Measurements from ENCODE around the gene ATP5F1D. TPM values are rescaled to one million over a fixed set of nuclear protein-coding genes. Genes with fewer than 3 reads are reported as not detected.

ATP5F1D gene
- total RNA-seq, 2 donors from 2014 or later = 163 to 215 TPM

DNA sequence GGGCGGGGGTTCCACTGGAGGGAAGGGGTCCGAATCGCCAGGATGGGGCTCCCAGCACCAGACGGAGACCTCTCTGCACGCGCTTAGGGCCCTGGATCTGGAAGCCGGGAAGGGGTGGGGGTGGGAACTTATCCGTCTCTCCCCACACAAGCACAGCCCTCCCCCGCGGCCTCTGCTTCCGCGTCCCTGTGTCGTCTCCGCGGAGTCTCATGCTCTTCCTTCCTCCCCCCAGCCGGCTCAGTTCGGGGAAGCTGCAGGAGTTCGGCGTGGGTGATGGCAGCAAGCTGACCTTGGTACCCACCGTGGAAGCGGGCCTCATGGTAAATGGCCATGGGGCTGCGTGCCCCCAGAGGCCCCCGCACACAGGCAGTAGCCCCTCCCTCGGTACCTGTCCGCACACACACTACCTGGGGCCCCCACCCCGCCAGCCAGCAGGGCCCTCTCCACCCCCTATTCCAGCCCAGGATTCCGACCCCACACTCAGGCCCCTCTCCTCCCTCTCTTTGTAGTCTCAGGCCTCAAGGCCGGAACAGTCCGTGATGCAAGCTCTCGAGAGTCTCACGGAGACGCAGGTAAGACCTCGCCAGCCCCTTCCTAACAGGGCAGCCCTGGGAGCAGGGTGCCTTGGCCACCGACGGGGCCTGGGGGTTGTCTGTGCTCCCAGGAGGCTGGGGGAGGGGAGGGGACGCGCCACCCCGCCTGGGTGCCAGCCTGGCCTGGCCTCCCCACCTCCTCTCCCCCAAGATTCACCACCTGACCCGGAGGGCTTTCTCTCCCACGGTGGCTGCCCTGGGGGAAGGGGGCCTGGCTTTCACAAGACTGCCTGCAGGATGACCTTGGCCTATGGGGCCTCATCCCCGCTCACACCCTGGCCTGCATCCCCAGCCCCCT is 10.0 kb downstream of the ATP5F1D start:
- no peaks in the 10 kb centered on the region for H3K9me3 Mint-ChIP-seq
- ATAC-seq (no peak), DNase-seq (ENCODE audit: low spot score) (peak; percentile 82)
- no peaks in the 10 kb centered on the region for H3K27me3 Mint-ChIP-seq
- peak overlapping the region; percentile 80 to 92 for H3K27ac Mint-ChIP-seq
- peaks cover 4 to 16% of the 10 kb centered on the region in 2 donors for H3K4me1 Mint-ChIP-seq (ENCODE audit: low read depth in 2 of 2)
- H3K4me3 Mint-ChIP-seq = peak overlapping the region; percentile 84
- H3K36me3 Mint-ChIP-seq = no peaks in the 10 kb centered on the region

DNA sequence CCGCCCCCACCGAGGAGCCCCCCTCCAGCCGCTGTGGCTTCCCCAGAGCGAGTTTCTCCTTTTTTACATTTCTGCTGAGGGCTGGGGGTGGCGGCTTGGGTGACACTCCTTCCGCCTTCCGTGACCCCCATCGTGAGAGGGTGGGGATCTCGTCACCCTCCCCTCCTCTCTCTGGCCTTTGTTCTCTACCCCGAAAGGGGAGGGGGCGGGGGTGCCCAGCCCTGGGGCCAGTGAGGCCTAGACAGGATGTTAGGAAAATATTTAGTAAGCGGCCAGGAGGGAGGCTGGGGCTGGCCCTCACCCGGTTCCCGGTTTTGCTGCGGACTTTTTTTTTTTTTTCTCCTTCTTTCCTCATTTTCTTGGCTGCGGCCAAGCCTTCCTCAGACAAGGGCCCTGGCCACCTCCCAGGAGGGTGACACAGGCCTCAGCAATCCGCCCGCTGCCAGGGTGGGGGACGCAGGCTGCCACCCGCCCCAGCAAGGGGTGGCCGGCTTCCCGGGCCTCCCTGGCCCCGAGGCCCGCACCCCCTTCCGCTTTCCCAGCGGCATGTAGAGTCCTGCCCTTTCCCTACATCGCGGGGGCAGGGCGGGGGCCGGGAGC is 10.8 kb downstream of the ATP5F1D start:
- ATAC-seq = peak in 1 of 2 donors; percentile 1
- DNase-seq (ENCODE audit: low spot score) = no peak
- H3K9me3 Mint-ChIP-seq = no peaks in the 10 kb centered on the region

GRCh38 chr19:1252821-1253513 is 11.4 kb downstream of the ATP5F1D start:
- peak overlapping the region; percentile 84 for H3K4me3 Mint-ChIP-seq
- DNase-seq (ENCODE audit: low spot score) (peak; percentile 87), ATAC-seq (peak; percentile 34 to 44)
- H3K27me3 Mint-ChIP-seq = no peaks in the 10 kb centered on the region
- no peaks in the 10 kb centered on the region for H3K36me3 Mint-ChIP-seq
- peaks cover 9 to 23% of the 10 kb centered on the region in 2 donors for H3K4me1 Mint-ChIP-seq (ENCODE audit: low read depth in 2 of 2)
- H3K27ac Mint-ChIP-seq = peak overlapping the region; percentile 89 to 91
- no peaks in the 10 kb centered on the region for H3K9me3 Mint-ChIP-seq

More for the DNA sequence above, 10.8 kb downstream of the ATP5F1D start:
- Mint-ChIP-seq H3K4me1 (ENCODE audit: low read depth in 2 of 2) (peaks cover 4 to 17% of the 10 kb centered on the region in 2 donors), H3K36me3 (no peaks in the 10 kb centered on the region), H3K4me3 (peak overlapping the region; percentile 84), H3K27me3 (no peaks in the 10 kb centered on the region), H3K27ac (peak overlapping the region; percentile 80 to 92)

GRCh38 chr19:1253514-1254080 is 12.0 kb downstream of the ATP5F1D start:
- Mint-ChIP-seq H3K36me3 (no peaks in the 10 kb centered on the region), H3K27me3 (no peaks in the 10 kb centered on the region), H3K4me3 (peak overlapping the region; percentile 79), H3K9me3 (no peaks in the 10 kb centered on the region), H3K4me1 (ENCODE audit: low read depth in 2 of 2) (peaks cover 9 to 25% of the 10 kb centered on the region in 2 donors), H3K27ac (peak overlapping the region; percentile 89 to 91)
- ATAC-seq = no peak
- DNase-seq (ENCODE audit: low spot score) = no peak

- DNase-seq (ENCODE audit: low spot score) (no peak), ATAC-seq (no peak)
- Mint-ChIP-seq H3K36me3 (no peaks in the 10 kb centered on the region), H3K9me3 (no peaks in the 10 kb centered on the region), H3K27ac (no peak overlapping the region), H3K4me3 (peak overlapping the region; percentile 49), H3K27me3 (no peaks in the 10 kb centered on the region), H3K4me1 (ENCODE audit: low read depth in 2 of 2) (peaks cover 9 to 25% of the 10 kb centered on the region in 2 donors)
Measured at GRCh38 chr19:1254081-1254527, 12.6 kb downstream of the ATP5F1D start.

GRCh38 chr19:1254530-1255185 is 13.1 kb downstream of the ATP5F1D start:
- H3K27ac Mint-ChIP-seq = peak overlapping the region; percentile 28 to 75
- no peak for ATAC-seq
- H3K4me3 Mint-ChIP-seq = peak overlapping the region; percentile 49
- H3K36me3 Mint-ChIP-seq = no peaks in the 10 kb centered on the region
- no peaks in the 10 kb centered on the region for H3K27me3 Mint-ChIP-seq
- no peaks in the 10 kb centered on the region for H3K9me3 Mint-ChIP-seq
- no peak for DNase-seq (ENCODE audit: low spot score)
- H3K4me1 Mint-ChIP-seq (ENCODE audit: low read depth in 2 of 2) = peaks cover 13 to 27% of the 10 kb centered on the region in 2 donors

DNA sequence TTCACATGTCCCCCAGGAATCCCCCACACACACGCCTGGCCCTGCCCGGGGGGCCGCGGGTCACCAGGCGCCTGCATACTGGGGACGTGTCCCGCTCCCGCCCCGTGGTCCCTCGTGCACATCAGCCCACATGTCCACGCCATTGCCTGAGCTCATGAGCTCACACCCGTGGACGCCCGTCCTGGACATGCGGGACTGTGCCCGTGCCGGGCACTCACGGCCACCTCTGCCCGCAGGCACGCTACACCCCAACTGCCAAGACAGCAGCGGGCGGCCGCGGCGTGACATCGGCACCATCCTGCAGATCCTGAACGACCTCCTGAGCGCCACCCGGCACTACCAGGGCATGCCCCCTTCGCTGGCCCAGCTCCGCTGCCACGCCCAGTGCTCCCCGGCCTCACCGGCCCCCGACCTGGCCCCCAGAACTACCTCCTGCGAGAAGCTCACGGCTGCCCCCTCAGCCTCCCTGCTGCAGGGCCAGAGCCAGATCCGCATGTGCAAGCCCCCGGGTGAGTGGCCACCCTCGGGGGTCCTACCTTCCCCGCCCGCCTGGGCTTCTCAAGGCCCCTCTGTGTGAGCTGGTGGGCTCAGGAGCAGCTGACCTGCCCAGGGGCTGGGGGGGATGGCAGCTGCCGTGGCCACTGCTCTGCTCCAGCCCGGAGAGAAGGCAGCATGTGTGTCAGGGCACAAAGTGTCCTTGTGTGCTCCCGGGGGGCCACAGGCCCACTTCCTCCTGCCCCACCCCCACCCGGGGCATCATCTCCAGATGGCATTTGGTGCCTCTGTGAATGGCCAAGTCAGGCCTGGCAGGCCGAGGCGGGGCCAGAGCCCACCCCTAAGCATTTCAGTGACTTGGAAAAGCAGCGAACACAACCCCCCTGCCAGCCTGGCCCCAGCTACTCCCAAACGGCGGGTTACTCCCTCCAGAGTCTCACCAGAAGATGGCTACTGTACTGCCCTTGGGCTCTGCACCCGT is 13.9 kb downstream of the ATP5F1D start:
- no peaks in the 10 kb centered on the region for H3K36me3 Mint-ChIP-seq

GRCh38 chr19:1256646-1257474 is 15.3 kb downstream of the ATP5F1D start:
- DNase-seq (ENCODE audit: low spot score) (no peak), ATAC-seq (no peak)
- H3K36me3 Mint-ChIP-seq = no peaks in the 10 kb centered on the region
- H3K27ac Mint-ChIP-seq = peak overlapping the region; percentile 93 to 97
- H3K4me1 Mint-ChIP-seq (ENCODE audit: low read depth in 2 of 2) = peaks cover 25 to 34% of the 10 kb centered on the region in 2 donors
- H3K27me3 Mint-ChIP-seq = no peaks in the 10 kb centered on the region
- no peak overlapping the region for H3K4me3 Mint-ChIP-seq
- no peaks in the 10 kb centered on the region for H3K9me3 Mint-ChIP-seq

More for the DNA sequence above, 13.9 kb downstream of the ATP5F1D start:
- Mint-ChIP-seq H3K27me3 (no peaks in the 10 kb centered on the region), H3K27ac (peak overlapping the region; percentile 28 to 75), H3K4me3 (peak overlapping the region; percentile 49), H3K9me3 (no peaks in the 10 kb centered on the region), H3K4me1 (ENCODE audit: low read depth in 2 of 2) (peaks cover 17 to 31% of the 10 kb centered on the region in 2 donors)
- DNase-seq (ENCODE audit: low spot score) (no peak), ATAC-seq (no peak)

DNA sequence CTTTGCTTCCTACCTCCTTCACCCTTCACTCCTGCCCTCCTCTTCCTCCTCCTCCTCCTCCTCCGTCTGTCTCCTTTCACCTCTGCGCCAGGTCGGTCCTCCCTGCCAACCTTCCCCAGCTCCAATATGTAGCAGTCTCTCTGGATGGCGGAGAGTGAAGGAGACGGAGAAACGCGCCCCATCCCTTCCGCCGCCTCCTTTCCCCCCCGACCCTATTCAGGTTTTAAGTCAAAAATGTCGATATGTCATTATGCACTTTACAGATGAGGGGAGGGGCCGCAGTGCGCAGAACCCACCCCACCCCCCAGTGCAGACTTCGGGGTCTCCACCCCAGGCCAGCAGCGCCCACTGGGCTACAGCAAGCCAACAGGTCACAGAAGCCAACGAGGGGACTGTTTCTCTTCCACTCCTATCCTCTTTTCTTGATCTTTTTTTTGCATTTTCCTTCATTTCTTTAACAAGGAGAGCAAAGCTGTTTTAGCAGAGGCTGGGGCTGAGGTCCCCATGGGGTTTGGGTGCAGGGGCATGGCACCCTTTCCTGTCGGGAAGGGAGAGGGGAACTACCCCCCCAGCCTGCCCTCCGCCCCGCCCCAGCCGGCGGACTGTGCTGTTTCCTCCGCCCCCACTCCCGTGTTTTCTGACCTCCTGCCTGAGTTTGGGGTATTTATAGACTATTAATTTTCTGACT is 16.1 kb downstream of the ATP5F1D start:
- ATAC-seq (no peak), DNase-seq (ENCODE audit: low spot score) (no peak)
- H3K4me3 Mint-ChIP-seq = peak overlapping the region; percentile 81
- peak overlapping the region; percentile 93 to 97 for H3K27ac Mint-ChIP-seq
- H3K4me1 Mint-ChIP-seq (ENCODE audit: low read depth in 2 of 2) = peaks cover 28 to 38% of the 10 kb centered on the region in 2 donors
- no peaks in the 10 kb centered on the region for H3K9me3 Mint-ChIP-seq
- no peaks in the 10 kb centered on the region for H3K36me3 Mint-ChIP-seq
- H3K27me3 Mint-ChIP-seq = no peaks in the 10 kb centered on the region

GRCh38 chr19:1258163-1258492 is 16.6 kb downstream of the ATP5F1D start:
- H3K9me3 Mint-ChIP-seq = no peaks in the 10 kb centered on the region
- H3K36me3 Mint-ChIP-seq = no peaks in the 10 kb centered on the region
- H3K27ac Mint-ChIP-seq = peak overlapping the region; percentile 93 to 97
- H3K4me1 Mint-ChIP-seq (ENCODE audit: low read depth in 2 of 2) = peaks cover 28 to 41% of the 10 kb centered on the region in 2 donors
- H3K4me3 Mint-ChIP-seq = peak overlapping the region; percentile 81
- no peak for DNase-seq (ENCODE audit: low spot score)
- ATAC-seq = no peak
- H3K27me3 Mint-ChIP-seq = no peaks in the 10 kb centered on the region

- no peak for ATAC-seq
- H3K27me3 Mint-ChIP-seq = no peaks in the 10 kb centered on the region
- DNase-seq (ENCODE audit: low spot score) = no peak
- peak overlapping the region; percentile 93 to 97 for H3K27ac Mint-ChIP-seq
- peak overlapping the region; percentile 81 for H3K4me3 Mint-ChIP-seq
- H3K4me1 Mint-ChIP-seq (ENCODE audit: low read depth in 2 of 2) = peaks cover 23 to 41% of the 10 kb centered on the region in 2 donors
- H3K9me3 Mint-ChIP-seq = no peaks in the 10 kb centered on the region
- H3K36me3 Mint-ChIP-seq = no peaks in the 10 kb centered on the region
Measured at GRCh38 chr19:1258707-1259205, 17.2 kb downstream of the ATP5F1D start.
